Subcutaneous adipose tissue (tissue), 4 donors: ENCODE measurements around the gene CBLC. TPM values are rescaled to one million over a fixed set of nuclear protein-coding genes. Genes with fewer than 3 reads are reported as not detected.

Source experiments
- CTCF ChIP-seq: fragments of 450-650 bp; IDR thresholded peaks from one replicate; pipeline ENCODE4 v1.5.1; 2016; ENCODE audit warnings: low read depth, mild to moderate bottlenecking, control low read depth, antibody characterized with exemption, moderate library complexity
- total RNA-seq, 4 donors: library from RNA; depleted of rRNA; stranded (reverse); fragments of >200 nt; gene quantifications; one replicate each; pipeline ENCODE4 v1.1.0, GENCODE V29; 2016

The CBLC gene
- total RNA-seq, 4 donors from 2014 or later: not detected

- no peak for TF ChIP-seq CTCF
Measured at GRCh38 chr19:44767295-44768180, 10.2 kb upstream of the CBLC start.

- no peak for TF ChIP-seq CTCF
Measured at GRCh38 chr19:44770550-44771257, 7.0 kb upstream of the CBLC start.

GRCh38 chr19:44772959-44773358 is 4.7 kb upstream of the CBLC start:
- TF ChIP-seq CTCF: no peak

GRCh38 chr19:44775676-44776240 is 1.9 kb upstream of the CBLC start:
- no peak for TF ChIP-seq CTCF

GRCh38 chr19:44776402-44777096 is 1.1 kb upstream of the CBLC start:
- TF ChIP-seq CTCF: no peak

GRCh38 chr19:44779150-44779549 is 1.5 kb downstream of the CBLC start:
- TF ChIP-seq CTCF: no peak
